Cardiac muscle cell (in vitro differentiated cells and primary cell): ENCODE measurements around the gene HDAC10. TPM values are rescaled to one million over a fixed set of nuclear protein-coding genes. Genes with fewer than 3 reads are reported as not detected.

Source experiments
- DNase-seq, 2 donors: peaks; one replicate each; pipeline versions ENCODE4 v3.0.0 to v3.0.0-alpha.2; 2010 to 2017; ENCODE audit warnings: low read depth in 1 of 2, low spot score in 1 of 2
- H3K27ac ChIP-seq: fragments of 200-600 bp; sonication (generic); 2 replicates; pipeline ENCODE4 v1.5.1; 2016
- H3K27me3 ChIP-seq: fragments of 200-600 bp; sonication (generic); 2 replicates; pipeline ENCODE4 v1.6.0; 2016; ENCODE audit warnings: control low read depth
- H3K36me3 ChIP-seq: fragments of 200-600 bp; sonication (generic); 2 replicates; pipeline ENCODE4 v1.5.1; 2016; ENCODE audit warnings: control low read depth
- H3K4me1 ChIP-seq: fragments of 200-600 bp; sonication (generic); 2 replicates; pipeline ENCODE4 v1.8.1; 2017; ENCODE audit warnings: low read depth, mild to moderate bottlenecking, mixed run types
- H3K4me3 ChIP-seq: fragments of 200-600 bp; sonication (generic); 2 replicates; pipeline ENCODE4 v1.5.1; 2016; ENCODE audit warnings: mild to moderate bottlenecking
- H3K9me3 ChIP-seq: fragments of 200-600 bp; sonication (generic); 2 replicates; pipeline ENCODE4 v1.5.1; 2017; ENCODE audit warnings: low read depth, mild to moderate bottlenecking, control low read depth
- CTCF ChIP-seq: IDR thresholded peaks from 2 replicates; pipeline ENCODE4 v1.5.1; 2012; ENCODE audit warnings: low read depth, mild to moderate bottlenecking, low read length
- polyA plus RNA-seq: library from polyadenylated mRNA; unstranded; fragments of >200 nt; fragmentation: Nextera tagmentation; extraction: Ambion mirVana; gene quantifications from 2 replicates; pipeline ENCODE4 v1.2.1, GENCODE V29; 2016
- total RNA-seq: library from RNA; depleted of rRNA; stranded (reverse); fragments of >200 nt; gene quantifications from 2 replicates; pipeline ENCODE4 v1.2.3, GENCODE V29; 2016

The HDAC10 gene
- total and polyA plus RNA-seq, 2 experiments from 2014 or later = 19.8 to 57.3 TPM

DNA sequence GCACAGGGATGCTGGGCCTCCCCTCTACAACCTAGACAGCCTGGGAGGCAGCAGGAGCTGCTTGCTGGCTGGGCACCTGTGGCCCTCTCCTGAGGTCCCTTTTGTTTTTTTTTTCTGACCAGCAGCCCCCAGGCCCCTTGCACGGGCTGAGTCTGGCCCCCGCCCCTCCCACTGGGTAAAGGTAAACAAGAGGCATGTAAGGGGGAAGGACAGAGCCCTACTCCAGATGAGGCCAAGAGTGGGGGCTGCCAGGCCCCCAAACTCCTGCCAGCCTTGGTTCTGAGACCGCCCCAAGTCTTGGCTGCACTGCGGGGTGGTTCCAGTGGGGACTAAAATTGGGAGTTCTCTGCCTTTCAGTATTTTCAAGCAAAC, 47.2 kb upstream of the HDAC10 start:
- peaks cover 39% of the 10 kb centered on the region for H3K4me1 ChIP-seq
- no peaks in the 10 kb centered on the region for H3K27me3 ChIP-seq
- no peaks in the 10 kb centered on the region for H3K36me3 ChIP-seq
- no peaks in the 10 kb centered on the region for H3K9me3 ChIP-seq
- TF ChIP-seq CTCF = no peak
- no peak for DNase-seq
- H3K4me3 ChIP-seq = no peak overlapping the region
- H3K27ac ChIP-seq = no peak overlapping the region

GRCh38 chr22:50297510-50298265, 46.6 kb upstream of the HDAC10 start:
- Histone ChIP-seq H3K4me3 (no peak overlapping the region), H3K27ac (no peak overlapping the region), H3K4me1 (peaks cover 39% of the 10 kb centered on the region), H3K36me3 (no peaks in the 10 kb centered on the region), H3K9me3 (no peaks in the 10 kb centered on the region), H3K27me3 (no peaks in the 10 kb centered on the region)
- TF ChIP-seq CTCF = no peak
- no peak for DNase-seq

DNA sequence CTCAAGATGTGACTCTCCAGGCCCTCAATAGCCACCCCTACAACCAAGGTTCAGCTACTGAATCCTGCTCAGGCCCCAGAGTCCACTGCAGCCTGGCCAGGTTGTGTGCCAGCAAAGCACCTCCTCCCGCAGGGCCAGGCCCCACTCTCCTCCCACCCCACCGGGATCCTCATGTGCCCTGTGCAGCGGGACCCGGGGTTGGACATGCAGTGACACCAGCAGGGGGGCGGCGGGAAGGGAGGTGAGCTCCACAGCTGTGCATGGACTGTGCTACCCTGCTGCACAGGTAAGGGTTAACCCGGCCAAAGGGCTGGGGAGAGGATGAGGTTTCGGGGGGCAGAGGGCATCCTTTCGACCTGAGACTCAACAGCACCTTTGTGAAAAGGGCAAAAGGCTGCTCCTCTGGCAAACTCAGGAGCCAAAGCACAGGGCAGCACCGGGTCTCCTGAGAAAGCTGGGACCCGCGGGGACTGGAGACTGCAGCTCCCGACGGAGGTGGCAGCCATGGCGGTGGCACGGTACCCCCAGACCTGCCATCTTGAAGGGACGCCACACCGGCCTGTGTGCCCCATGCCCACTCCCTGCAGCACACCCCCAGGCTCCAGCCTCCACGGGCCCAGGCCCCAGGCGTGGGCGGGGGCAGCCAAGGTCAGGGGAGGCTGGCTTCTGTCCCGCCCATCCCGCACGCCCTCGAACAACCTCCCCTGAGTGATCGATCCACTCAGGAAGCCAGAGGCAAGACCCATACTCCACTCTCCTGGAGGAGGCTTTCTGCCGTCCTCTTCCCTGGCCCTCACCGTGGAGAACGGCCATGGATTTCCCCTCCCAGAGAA, 45.8 kb upstream of the HDAC10 start:
- H3K4me1 ChIP-seq = peaks cover 33% of the 10 kb centered on the region
- no peak for DNase-seq
- no peaks in the 10 kb centered on the region for H3K9me3 ChIP-seq
- H3K27me3 ChIP-seq = no peaks in the 10 kb centered on the region
- no peaks in the 10 kb centered on the region for H3K36me3 ChIP-seq
- no peak for TF ChIP-seq CTCF
- H3K4me3 ChIP-seq = no peak overlapping the region
- H3K27ac ChIP-seq = no peak overlapping the region

DNA sequence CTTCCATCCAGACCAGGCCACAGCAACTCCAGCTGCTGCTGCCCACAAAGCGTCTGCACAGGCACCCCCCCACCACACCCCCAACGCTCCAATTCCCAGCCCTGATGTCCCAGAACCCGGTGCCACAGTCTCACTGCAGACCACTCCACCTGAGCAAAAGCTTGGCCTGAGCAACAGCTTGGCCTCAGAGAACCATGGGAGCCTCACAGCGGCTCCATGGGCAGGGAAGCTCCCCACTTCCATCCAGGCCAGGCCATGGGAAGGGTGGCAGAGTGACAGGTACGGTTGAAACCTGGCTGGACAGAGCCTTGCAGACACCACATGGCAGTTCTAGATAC, 43.2 kb upstream of the HDAC10 start:
- H3K4me1 ChIP-seq = peaks cover 18% of the 10 kb centered on the region
- TF ChIP-seq CTCF = no peak
- H3K9me3 ChIP-seq = no peaks in the 10 kb centered on the region
- H3K36me3 ChIP-seq = peaks cover 8% of the 10 kb centered on the region
- H3K27me3 ChIP-seq = no peaks in the 10 kb centered on the region
- DNase-seq = no peak
- no peak overlapping the region for H3K4me3 ChIP-seq
- H3K27ac ChIP-seq = peak overlapping the region; percentile 92

GRCh38 chr22:50293441-50294318, 42.6 kb upstream of the HDAC10 start:
- Histone ChIP-seq H3K4me3 (no peak overlapping the region), H3K9me3 (no peaks in the 10 kb centered on the region), H3K27me3 (no peaks in the 10 kb centered on the region), H3K36me3 (peaks cover 12% of the 10 kb centered on the region), H3K27ac (peak overlapping the region; percentile 92), H3K4me1 (peaks cover 15% of the 10 kb centered on the region)
- TF ChIP-seq CTCF = no peak
- peak; percentile 87 to 91 for DNase-seq
